Astrocyte (in vitro differentiated cells and primary cell): ENCODE measurements around the gene GLT8D1.

Experiments used
- CTCF ChIP-seq: IDR thresholded peaks from 2 replicates; pipeline ENCODE4 v1.5.1; 2011; ENCODE audit warnings: low read depth, mild to moderate bottlenecking, inconsistent platforms, low read length, moderate library complexity; ENCODE audit not compliant: insufficient read depth
- EZH2 ChIP-seq: IDR thresholded peaks from 2 replicates; pipeline ENCODE4 v1.6.1; 2012; ENCODE audit warnings: mild to moderate bottlenecking, low read length, inconsistent platforms; ENCODE audit not compliant: insufficient read depth

DNA sequence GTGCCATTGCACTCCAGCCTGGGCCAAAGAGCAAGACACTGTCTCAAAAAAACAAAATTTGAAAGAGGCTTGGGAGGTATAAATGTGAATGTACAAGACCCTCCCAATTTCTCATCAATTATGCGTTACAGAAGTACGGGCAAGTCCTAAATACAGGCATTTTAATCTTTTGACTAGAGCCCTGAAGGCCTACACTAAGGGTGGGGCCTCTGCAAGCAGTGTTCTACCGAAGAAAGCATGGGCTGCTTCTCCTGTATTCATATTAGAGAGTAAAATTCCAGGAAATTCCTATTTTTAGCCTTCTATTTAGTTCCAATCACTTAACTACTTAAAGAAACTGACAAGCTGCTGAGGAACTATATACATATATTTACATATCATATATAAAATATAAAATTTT, 45.5 kb downstream of the GLT8D1 start:
- TF ChIP-seq CTCF: no peak
- no peak for TF ChIP-seq EZH2
